NB4 (cell line): Measurements from ENCODE around the gene TGFBR3L.

Source experiments
- CTCF ChIP-seq: IDR thresholded peaks from one replicate; pipeline ENCODE4 v1.5.1; 2012; ENCODE audit warnings: low read depth, low read length
- POLR2A ChIP-seq: IDR thresholded peaks from 2 replicates; pipeline ENCODE4 v1.6.1; 2011; ENCODE audit warnings: mild to moderate bottlenecking; ENCODE audit not compliant: insufficient read length; ENCODE audit errors: extremely low read depth

- no peak for TF ChIP-seq CTCF
- no peak for TF ChIP-seq POLR2A
These were observed 51.5 kb downstream of the TGFBR3L start for GRCh38 chr19:7965921-7966665.
